ENCODE data around the gene SCAF8.
"Not testable (repeated sequence)": the region's sequence is repeated elsewhere in the genome, so short reads cannot be mapped to it uniquely, and the experiment has no call there.

SCAF8 gene

DNA sequence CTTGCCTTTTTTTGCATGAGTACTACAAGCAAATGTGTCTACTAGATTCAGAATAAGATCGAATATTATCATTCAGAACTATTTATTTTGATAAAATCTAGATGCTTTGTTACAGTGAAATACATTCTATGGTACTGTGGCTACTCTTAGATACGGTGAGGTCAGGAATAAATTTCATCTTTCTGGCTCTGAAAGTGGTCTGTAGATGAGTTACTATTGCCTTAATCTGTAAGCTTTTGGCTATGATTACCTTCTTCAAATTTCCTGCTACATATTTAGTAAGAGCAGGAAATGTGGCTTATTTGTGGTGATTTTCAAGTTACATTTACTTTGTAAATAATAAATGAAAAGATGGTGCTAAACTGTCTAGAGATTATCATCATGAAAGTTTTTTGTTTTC is 50.0 kb downstream of the SCAF8 start:
- H3K4me1 Mint-ChIP-seq = peaks cover 14% of the 10 kb centered on the region
- ATAC-seq (ENCODE audit: low read depth) (no peak), DNase-seq (ENCODE audit: low spot score in 2 of 2) (no peak)
- no peaks in the 10 kb centered on the region for H3K27me3 Mint-ChIP-seq
- H3K27ac Mint-ChIP-seq = no peak overlapping the region
- peaks cover 21% of the 10 kb centered on the region for H3K36me3 Mint-ChIP-seq
- H3K9me3 Mint-ChIP-seq = no peaks in the 10 kb centered on the region
- no peak overlapping the region for H3K4me3 Mint-ChIP-seq

DNA sequence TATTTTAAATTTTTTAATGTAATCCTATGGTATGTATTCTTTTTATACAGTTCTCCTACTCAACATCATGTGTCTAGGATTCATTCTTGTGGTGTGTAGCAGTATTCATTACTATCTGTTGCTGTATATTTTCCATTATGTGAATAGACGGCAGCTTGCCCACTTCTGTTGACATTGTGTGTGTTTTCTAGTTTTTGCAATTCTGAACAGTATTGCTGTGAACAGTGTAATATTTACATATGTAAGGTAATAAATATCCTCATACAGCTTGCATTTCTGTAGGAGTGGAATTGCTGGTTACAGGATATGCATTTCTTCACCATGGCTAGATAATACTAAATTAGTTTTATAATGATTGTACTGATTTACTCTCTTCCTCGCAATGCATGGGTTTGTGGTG is 51.9 kb downstream of the SCAF8 start:
- peaks cover 14% of the 10 kb centered on the region for H3K4me1 Mint-ChIP-seq
- no peaks in the 10 kb centered on the region for H3K27me3 Mint-ChIP-seq
- no peak overlapping the region for H3K4me3 Mint-ChIP-seq
- H3K36me3 Mint-ChIP-seq = peaks cover 16% of the 10 kb centered on the region
- H3K9me3 Mint-ChIP-seq = no peaks in the 10 kb centered on the region
- ATAC-seq (ENCODE audit: low read depth) = no peak
- no peak overlapping the region for H3K27ac Mint-ChIP-seq
- no peak for DNase-seq (ENCODE audit: low spot score in 2 of 2)

DNA sequence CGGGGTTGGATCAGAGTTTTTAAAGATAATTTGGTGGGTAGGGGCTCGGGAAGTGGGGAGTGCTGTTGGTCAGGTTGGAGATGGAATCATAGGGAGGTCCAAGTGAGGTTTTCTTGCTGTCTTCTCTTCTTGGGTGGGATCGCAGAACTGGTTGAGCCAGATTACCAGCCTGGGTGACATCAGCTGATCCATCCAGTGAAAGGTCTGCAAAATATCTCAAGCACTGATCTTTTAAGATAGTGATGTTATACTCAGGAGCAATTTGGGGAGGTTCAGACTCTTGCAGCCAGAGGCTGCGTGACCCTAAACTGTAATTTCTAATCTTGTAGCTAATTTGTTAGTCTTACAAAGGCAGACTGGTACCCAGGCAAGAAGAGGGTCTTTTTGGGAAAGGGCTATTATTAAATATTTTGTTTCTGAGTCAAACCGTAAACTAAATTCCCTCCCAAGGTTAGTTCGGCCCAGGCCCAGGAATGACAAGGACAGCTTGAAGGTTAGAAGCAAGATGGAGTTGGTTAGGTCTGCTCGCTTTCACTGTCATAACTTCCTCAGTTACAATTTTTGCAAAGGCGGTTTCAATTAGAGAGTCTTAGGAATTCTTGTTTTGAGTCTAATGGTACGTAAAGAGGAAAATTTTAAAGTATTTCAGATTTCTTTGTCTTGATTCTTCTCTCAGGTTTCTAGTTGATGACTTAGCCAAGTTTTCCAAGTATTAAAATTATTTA is 53.1 kb downstream of the SCAF8 start:
- H3K27ac Mint-ChIP-seq = no peak overlapping the region

DNA sequence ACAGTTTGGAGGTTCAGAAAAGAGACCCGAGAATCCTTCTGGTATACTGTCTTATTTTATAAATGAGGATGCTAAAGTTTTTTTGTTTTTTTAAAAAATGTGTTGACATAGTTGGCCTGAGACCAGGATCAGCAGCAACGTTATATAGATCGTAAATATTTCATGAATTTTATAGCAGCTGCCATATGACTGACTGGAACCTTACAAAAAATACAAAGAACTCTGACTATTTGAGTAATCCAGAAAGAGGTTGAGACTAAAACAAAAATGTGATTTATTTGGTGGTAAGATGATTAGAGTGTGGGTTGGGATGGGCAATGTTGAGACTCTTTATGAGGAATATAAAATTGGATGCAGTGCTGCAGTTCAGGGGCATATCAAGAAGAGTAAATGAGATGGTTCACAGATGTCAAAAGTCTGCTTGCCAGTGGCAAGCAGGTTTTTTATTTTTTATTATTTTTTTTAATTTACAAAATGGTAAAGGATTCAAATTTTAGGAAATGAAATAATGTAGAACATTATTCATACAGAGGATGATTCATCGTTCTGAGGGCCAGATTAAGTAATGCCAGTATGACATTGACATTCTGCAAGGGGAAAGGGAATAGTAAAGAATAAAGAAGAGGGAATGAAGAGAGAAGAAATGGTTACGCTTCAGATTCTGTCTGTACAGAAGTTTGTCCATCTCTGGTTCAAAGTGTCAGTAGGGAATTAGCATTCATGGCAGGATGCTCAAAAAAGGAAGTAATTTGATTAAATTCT is 58.5 kb downstream of the SCAF8 start:
- ATAC-seq (ENCODE audit: low read depth) = no peak
- no peak overlapping the region for H3K4me3 Mint-ChIP-seq
- no peaks in the 10 kb centered on the region for H3K9me3 Mint-ChIP-seq
- H3K36me3 Mint-ChIP-seq = peaks cover 23% of the 10 kb centered on the region
- H3K4me1 Mint-ChIP-seq = peaks cover 14% of the 10 kb centered on the region
- no peak overlapping the region for H3K27ac Mint-ChIP-seq
- DNase-seq (ENCODE audit: low spot score in 2 of 2) = no peak
- H3K27me3 Mint-ChIP-seq = no peaks in the 10 kb centered on the region

More for the DNA sequence above, 53.1 kb downstream of the SCAF8 start:
- Mint-ChIP-seq H3K4me3 (no peak overlapping the region), H3K9me3 (no peaks in the 10 kb centered on the region), H3K36me3 (peaks cover 9% of the 10 kb centered on the region), H3K4me1 (peaks cover 10% of the 10 kb centered on the region), H3K27me3 (no peaks in the 10 kb centered on the region)
- no peak for DNase-seq (ENCODE audit: low spot score in 2 of 2)
- no peak for ATAC-seq (ENCODE audit: low read depth)

DNA sequence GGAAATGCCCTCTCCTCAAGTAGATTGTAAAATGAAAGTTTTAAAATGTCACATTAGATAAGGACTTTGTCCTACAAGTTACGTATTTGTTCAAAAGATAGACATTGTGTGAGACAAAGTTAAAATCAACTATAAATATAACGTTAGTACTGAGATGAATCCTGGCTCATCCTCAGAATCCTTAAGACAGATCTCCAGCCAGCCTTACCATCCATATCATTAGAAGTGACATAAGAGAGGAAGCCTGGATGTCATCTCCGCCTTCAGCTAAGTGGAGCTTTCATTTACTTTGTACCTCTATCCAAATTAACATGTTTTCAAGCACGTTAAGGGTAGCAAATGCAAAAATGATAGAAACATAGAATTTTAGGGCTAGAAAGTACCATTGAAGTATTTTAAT is 59.1 kb downstream of the SCAF8 start:
- peaks cover 26% of the 10 kb centered on the region for H3K36me3 Mint-ChIP-seq
- H3K4me1 Mint-ChIP-seq = peaks cover 11% of the 10 kb centered on the region
- H3K9me3 Mint-ChIP-seq = no peaks in the 10 kb centered on the region
- H3K27me3 Mint-ChIP-seq = no peaks in the 10 kb centered on the region
- no peak overlapping the region for H3K27ac Mint-ChIP-seq
- no peak for ATAC-seq (ENCODE audit: low read depth)
- no peak for DNase-seq (ENCODE audit: low spot score in 2 of 2)
- H3K4me3 Mint-ChIP-seq = no peak overlapping the region

DNA sequence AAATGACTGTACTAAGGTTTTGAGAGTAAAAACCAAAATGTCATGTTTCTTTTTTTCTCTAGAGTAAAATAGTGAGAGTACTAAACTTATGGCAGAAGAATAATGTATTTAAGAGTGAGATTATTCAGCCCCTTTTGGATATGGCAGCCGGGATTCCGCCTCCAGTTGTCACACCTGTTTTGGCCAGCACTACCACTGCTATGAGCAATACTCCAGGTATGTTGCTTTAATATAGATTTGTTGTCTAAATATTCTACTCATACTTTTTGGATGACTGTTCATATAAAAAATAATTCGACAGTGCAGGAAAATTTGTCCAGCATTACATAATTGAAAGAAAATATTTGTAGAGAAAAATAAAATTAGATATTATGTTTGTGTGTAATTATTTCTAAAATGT is 59.5 kb downstream of the SCAF8 start:
- ATAC-seq (ENCODE audit: low read depth) = no peak
- H3K9me3 Mint-ChIP-seq = no peaks in the 10 kb centered on the region

DNA sequence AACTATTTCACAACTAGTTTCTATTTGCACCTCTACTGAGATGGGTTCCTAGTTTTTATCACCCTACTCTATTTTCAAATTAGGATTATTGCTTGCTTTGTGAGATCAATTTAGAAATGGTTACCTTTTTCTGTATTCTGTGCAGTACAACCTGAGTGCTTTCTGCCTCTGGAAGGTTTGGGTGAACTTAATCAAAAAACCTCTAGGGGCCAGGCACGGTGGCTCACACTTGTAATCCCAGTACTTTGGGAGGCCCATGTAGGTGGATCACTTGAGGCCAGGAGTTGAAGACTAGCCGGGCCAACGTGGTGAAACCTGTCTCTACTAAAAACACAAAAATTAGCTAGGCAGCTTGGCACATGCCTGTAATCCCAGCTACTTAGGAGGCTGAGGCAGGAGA is 63.3 kb downstream of the SCAF8 start:
- peaks cover 24% of the 10 kb centered on the region for H3K4me1 Mint-ChIP-seq
- DNase-seq (ENCODE audit: low spot score in 2 of 2) (no peak), ATAC-seq (ENCODE audit: low read depth) (no peak)
- H3K27me3 Mint-ChIP-seq = no peaks in the 10 kb centered on the region
- H3K9me3 Mint-ChIP-seq = no peaks in the 10 kb centered on the region
- H3K27ac Mint-ChIP-seq = no peak overlapping the region
- no peak overlapping the region for H3K4me3 Mint-ChIP-seq
- H3K36me3 Mint-ChIP-seq = peaks cover 36% of the 10 kb centered on the region

More for the DNA sequence above, 59.5 kb downstream of the SCAF8 start:
- Mint-ChIP-seq H3K36me3 (peaks cover 25% of the 10 kb centered on the region), H3K4me1 (peaks cover 10% of the 10 kb centered on the region), H3K27ac (no peak overlapping the region), H3K27me3 (no peaks in the 10 kb centered on the region), H3K4me3 (no peak overlapping the region)
- DNase-seq (ENCODE audit: low spot score in 2 of 2) = no peak

DNA sequence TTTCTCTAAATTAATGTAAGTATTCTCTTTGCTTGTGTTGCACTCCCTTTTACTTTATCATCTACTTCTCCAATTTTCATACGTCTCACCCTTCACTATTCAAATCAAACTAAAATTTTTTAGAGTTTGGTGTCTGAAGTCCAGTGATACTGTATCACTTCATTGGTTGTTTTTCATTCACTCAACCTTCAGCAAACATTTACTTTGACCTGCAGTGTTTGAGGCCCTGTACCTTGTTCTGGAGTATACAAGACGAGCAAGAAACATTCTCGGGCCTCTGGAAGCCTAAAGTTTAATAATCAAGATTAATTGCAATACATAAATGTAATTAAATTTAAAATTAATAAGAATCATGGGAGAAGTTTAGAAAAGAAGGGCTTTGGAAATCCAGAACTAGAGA is 64.6 kb downstream of the SCAF8 start:
- H3K27ac Mint-ChIP-seq = peak overlapping the region; percentile 3
- no peak overlapping the region for H3K4me3 Mint-ChIP-seq
- ATAC-seq (ENCODE audit: low read depth) (no peak), DNase-seq (ENCODE audit: low spot score in 2 of 2) (no peak)
- peaks cover 34% of the 10 kb centered on the region for H3K36me3 Mint-ChIP-seq
- H3K27me3 Mint-ChIP-seq = no peaks in the 10 kb centered on the region
- H3K4me1 Mint-ChIP-seq = peaks cover 18% of the 10 kb centered on the region
- no peaks in the 10 kb centered on the region for H3K9me3 Mint-ChIP-seq

DNA sequence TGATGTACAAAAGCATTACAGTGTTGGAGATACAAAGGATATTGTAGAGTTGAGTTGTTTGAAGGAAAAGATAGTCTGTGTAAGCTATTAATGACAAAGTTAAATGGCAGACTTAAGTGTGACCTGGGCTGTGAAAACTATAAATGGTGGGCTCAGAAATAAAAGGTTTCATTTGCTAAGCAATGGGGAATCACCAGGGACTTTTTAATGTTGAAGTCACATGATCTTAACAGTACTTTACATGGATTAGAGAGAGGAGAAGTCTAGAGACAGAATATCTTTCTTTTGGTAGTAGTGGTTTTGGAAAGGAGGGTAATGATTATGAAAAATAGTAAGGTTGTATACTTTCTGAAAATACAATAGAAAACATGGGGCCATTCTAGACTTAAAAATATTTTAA is 67.1 kb downstream of the SCAF8 start:
- Mint-ChIP-seq H3K36me3 (peaks cover 34% of the 10 kb centered on the region), H3K4me3 (no peak overlapping the region), H3K27ac (peak overlapping the region; percentile 88), H3K27me3 (no peaks in the 10 kb centered on the region), H3K4me1 (peaks cover 17% of the 10 kb centered on the region), H3K9me3 (no peaks in the 10 kb centered on the region)
- DNase-seq (ENCODE audit: low spot score in 2 of 2) = no peak
- ATAC-seq (ENCODE audit: low read depth) = peak; percentile 86

DNA sequence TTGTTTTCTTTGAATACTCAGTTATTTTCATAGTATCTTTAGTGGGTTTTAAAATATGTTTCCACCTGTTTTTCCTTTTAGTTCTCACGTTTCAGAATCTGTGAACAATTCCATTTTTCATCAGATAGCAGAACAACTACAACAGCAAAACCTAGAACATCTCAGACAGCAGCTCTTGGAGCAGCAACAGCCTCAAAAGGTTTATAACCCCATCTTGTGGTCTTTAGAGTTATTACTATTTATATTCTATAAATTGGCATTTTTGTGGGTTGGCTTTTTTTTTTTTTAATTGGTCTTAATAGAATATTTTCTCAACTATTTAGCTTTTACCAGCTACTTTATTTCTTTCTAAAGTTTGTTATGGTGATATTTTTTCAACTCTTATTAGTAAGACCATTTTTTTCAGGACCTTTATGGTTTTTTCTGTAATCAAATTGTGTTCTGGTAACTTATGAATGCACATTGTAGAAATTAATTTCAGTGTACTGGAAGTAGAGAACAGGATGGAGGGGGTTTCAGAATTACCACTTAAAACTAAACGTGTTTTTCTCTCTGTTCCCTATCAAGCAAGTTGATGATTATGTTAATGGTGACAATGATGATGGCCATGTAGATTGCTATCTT is 72.2 kb downstream of the SCAF8 start:
- H3K9me3 Mint-ChIP-seq = no peaks in the 10 kb centered on the region
- peaks cover 3% of the 10 kb centered on the region for H3K4me1 Mint-ChIP-seq
- no peaks in the 10 kb centered on the region for H3K27me3 Mint-ChIP-seq
- peaks cover 22% of the 10 kb centered on the region for H3K36me3 Mint-ChIP-seq
- no peak overlapping the region for H3K27ac Mint-ChIP-seq
- DNase-seq (ENCODE audit: low spot score in 2 of 2) = peak in 1 of 2 donors; percentile 20
- no peak overlapping the region for H3K4me3 Mint-ChIP-seq
- peak; percentile 60 for ATAC-seq (ENCODE audit: low read depth)

DNA sequence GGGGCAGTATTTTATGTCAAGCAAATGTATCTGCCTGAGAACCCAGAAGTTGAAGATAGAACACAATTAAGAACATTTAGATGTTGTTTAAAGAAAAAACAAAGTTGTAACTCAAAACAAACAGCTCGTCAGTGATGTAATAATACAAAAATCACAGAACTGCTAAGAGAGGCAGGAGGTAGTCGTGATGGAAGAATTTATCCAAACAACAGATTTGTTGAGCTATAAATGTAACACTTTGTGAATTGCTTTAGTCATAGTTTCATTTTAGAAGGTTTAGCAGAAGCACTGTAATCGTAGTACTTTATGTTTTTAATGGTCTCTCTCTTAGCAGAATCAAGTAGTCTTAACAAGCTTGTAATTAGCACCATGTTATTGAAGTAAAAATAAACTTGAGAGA is 73.6 kb downstream of the SCAF8 start:
- DNase-seq (ENCODE audit: low spot score in 2 of 2) (no peak), ATAC-seq (ENCODE audit: low read depth) (no peak)
- H3K36me3 Mint-ChIP-seq = peaks cover 31% of the 10 kb centered on the region
- H3K4me3 Mint-ChIP-seq = no peak overlapping the region
- H3K27ac Mint-ChIP-seq = peak overlapping the region; percentile 15
- no peaks in the 10 kb centered on the region for H3K4me1 Mint-ChIP-seq
- no peaks in the 10 kb centered on the region for H3K9me3 Mint-ChIP-seq
- H3K27me3 Mint-ChIP-seq = no peaks in the 10 kb centered on the region

DNA sequence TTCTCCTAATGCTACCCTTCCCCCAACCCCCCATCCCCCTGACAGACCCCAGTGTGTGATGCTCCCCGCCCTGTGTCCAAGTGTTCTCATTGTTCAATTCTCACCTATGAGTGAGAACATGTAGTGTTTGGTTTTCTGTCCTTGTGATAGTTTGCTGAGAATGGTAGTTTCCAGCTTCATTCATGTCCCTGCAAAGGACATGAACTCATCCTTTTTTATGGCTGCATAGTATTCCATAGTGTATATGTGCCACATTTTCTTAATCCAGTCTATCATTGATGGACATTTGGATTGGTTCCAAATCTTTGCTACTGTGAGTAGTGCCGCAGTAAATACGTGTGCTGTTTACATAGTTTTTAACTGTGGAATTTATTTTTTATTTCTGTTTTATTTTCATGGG is 78.4 kb downstream of the SCAF8 start:
- H3K27me3 Mint-ChIP-seq; H3K4me3 Mint-ChIP-seq; H3K9me3 Mint-ChIP-seq; DNase-seq (ENCODE audit: low spot score in 2 of 2); H3K27ac Mint-ChIP-seq; ATAC-seq (ENCODE audit: low read depth): not testable (repeated sequence)
- peaks cover 41% of the 10 kb centered on the region for H3K36me3 Mint-ChIP-seq
- H3K4me1 Mint-ChIP-seq = peaks cover 14% of the 10 kb centered on the region

DNA sequence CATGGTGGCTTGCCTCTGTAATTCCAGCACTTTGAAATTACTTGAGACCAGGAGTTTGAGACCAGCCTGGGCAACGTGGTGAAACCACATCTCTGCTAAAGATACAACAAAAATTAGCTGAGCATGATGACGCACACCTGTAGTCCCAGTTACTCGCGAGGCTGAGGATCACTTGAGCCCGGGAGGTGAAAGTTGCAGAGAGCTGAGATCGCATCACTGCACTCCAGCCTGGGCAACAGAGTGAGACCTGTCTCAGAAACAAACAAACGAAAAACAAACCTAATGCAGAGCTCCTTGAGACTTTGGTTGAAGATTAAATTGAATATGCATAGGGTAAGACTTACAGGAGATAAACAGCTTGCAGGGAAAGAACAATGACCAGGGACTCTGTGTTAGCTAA is 80.8 kb downstream of the SCAF8 start:
- peak overlapping the region; percentile 24 for H3K4me3 Mint-ChIP-seq

More for the DNA sequence above, 80.8 kb downstream of the SCAF8 start:
- peak overlapping the region; percentile 70 for H3K27ac Mint-ChIP-seq
- H3K4me1 Mint-ChIP-seq = peaks cover 14% of the 10 kb centered on the region
- no peaks in the 10 kb centered on the region for H3K27me3 Mint-ChIP-seq
- H3K36me3 Mint-ChIP-seq = peaks cover 50% of the 10 kb centered on the region
- H3K9me3 Mint-ChIP-seq = no peaks in the 10 kb centered on the region
- peak; percentile 4 to 17 for DNase-seq (ENCODE audit: low spot score in 2 of 2)
- ATAC-seq (ENCODE audit: low read depth) = peak; percentile 55
